H9 (cell line): ENCODE results near the gene PLCB1. TPM values are rescaled to one million over a fixed set of nuclear protein-coding genes. Genes with fewer than 3 reads are reported as not detected.

Source experiments
- DNase-seq: peaks from one replicate; pipeline ENCODE4 v3.0.0-alpha.2; 2017
- H2AFZ ChIP-seq: one replicate; pipeline ENCODE4 v1.6.1; 2013; ENCODE audit warnings: mild to moderate bottlenecking, low read length, control low read depth, moderate library complexity
- H2AK5ac ChIP-seq: 2 replicates; pipeline ENCODE4 v1.6.1; 2013; ENCODE audit warnings: low read length, control low read depth, mixed read lengths; ENCODE audit not compliant: insufficient read length
- H2BK120ac ChIP-seq: one replicate; pipeline ENCODE4 v1.6.1; 2013; ENCODE audit warnings: low read depth, mild to moderate bottlenecking, low read length, control low read depth, inconsistent platforms; ENCODE audit not compliant: poor library complexity, severe bottlenecking
- H2BK12ac ChIP-seq: 2 replicates; pipeline ENCODE4 v1.6.1; 2013; ENCODE audit warnings: low read length, control low read depth, mixed read lengths, low read depth; ENCODE audit not compliant: insufficient read length
- H2BK15ac ChIP-seq: 2 replicates; pipeline ENCODE4 v1.6.1; 2013; ENCODE audit warnings: low read depth, low read length, control low read depth
- H2BK20ac ChIP-seq: one replicate; pipeline ENCODE4 v1.6.1; 2013; ENCODE audit warnings: low read depth, mild to moderate bottlenecking, low read length, control low read depth, inconsistent platforms; ENCODE audit not compliant: poor library complexity, severe bottlenecking
- H2BK5ac ChIP-seq: 2 replicates; pipeline ENCODE4 v1.6.1; 2013; ENCODE audit warnings: low read length, control low read depth, mixed read lengths; ENCODE audit not compliant: insufficient read length
- H3K14ac ChIP-seq: 2 replicates; pipeline ENCODE4 v1.6.1; 2013; ENCODE audit warnings: low read length, control low read depth; ENCODE audit not compliant: insufficient read depth
- H3K18ac ChIP-seq: 2 replicates; pipeline ENCODE4 v1.6.1; 2013; ENCODE audit warnings: low read depth, mild to moderate bottlenecking, mixed read lengths, low read length, control low read depth; ENCODE audit not compliant: insufficient read length
- H3K23ac ChIP-seq: 2 replicates; pipeline ENCODE4 v1.6.1; 2013; ENCODE audit warnings: low read length, control low read depth, mixed read lengths, low read depth; ENCODE audit not compliant: insufficient read length
- H3K23me2 ChIP-seq: 2 replicates; pipeline ENCODE4 v1.6.1; 2013; ENCODE audit warnings: low read depth, mild to moderate bottlenecking, mixed read lengths, low read length, control low read depth; ENCODE audit not compliant: insufficient read length, poor library complexity, severe bottlenecking
- H3K27ac ChIP-seq: 2 replicates; pipeline ENCODE4 v1.5.1; 2013; ENCODE audit warnings: low read length, control low read depth, mixed read lengths, low read depth; ENCODE audit not compliant: insufficient read length
- H3K27me3 ChIP-seq: 2 replicates; pipeline ENCODE4 v1.6.1; 2013; ENCODE audit warnings: low read length, control low read depth, inconsistent platforms; ENCODE audit not compliant: insufficient read depth
- H3K4ac ChIP-seq: 2 replicates; pipeline ENCODE4 v1.6.1; 2013; ENCODE audit warnings: low read depth, mild to moderate bottlenecking, control low read depth, inconsistent platforms, low read length, moderate library complexity
- H3K4me1 ChIP-seq: 2 replicates; pipeline ENCODE4 v1.6.1; 2013; ENCODE audit warnings: low read length, control low read depth, inconsistent platforms; ENCODE audit not compliant: insufficient read depth
- H3K4me2 ChIP-seq: 2 replicates; pipeline ENCODE4 v1.6.1; 2013; ENCODE audit warnings: low read length, control low read depth, mixed read lengths; ENCODE audit not compliant: insufficient read length, insufficient read depth
- H3K56ac ChIP-seq: 2 replicates; pipeline ENCODE4 v1.6.1; 2013; ENCODE audit warnings: low read depth, mild to moderate bottlenecking, mixed read lengths, low read length, control low read depth; ENCODE audit not compliant: insufficient read length
- H3K79me1 ChIP-seq: 2 replicates; pipeline ENCODE4 v1.6.1; 2013; ENCODE audit warnings: low read depth, mild to moderate bottlenecking, moderate library complexity, low read length, control low read depth, inconsistent platforms; ENCODE audit not compliant: insufficient read depth, poor library complexity, severe bottlenecking
- H3K79me2 ChIP-seq: 2 replicates; pipeline ENCODE4 v1.6.1; 2013; ENCODE audit warnings: low read length, control low read depth, inconsistent platforms; ENCODE audit not compliant: insufficient read depth
- H3K9ac ChIP-seq: 2 replicates; pipeline ENCODE4 v1.6.1; 2013; ENCODE audit warnings: low read length, control low read depth, mixed read lengths; ENCODE audit not compliant: insufficient read length; ENCODE audit errors: extremely low read depth
- H3K9me3 ChIP-seq: one replicate; pipeline ENCODE4 v1.6.1; 2013; ENCODE audit warnings: low read depth, low read length, inconsistent platforms; ENCODE audit not compliant: control insufficient read depth
- H3T11ph ChIP-seq: one replicate; pipeline ENCODE4 v1.6.1; 2013; ENCODE audit warnings: mild to moderate bottlenecking, low read length, control low read depth, inconsistent platforms
- H4K20me1 ChIP-seq: one replicate; pipeline ENCODE4 v1.6.1; 2013; ENCODE audit not compliant: control insufficient read depth, insufficient read length, insufficient read depth
- H4K5ac ChIP-seq: 2 replicates; pipeline ENCODE4 v1.6.1; 2013; ENCODE audit warnings: low read depth, mild to moderate bottlenecking, mixed read lengths, low read length, control low read depth; ENCODE audit not compliant: insufficient read length
- H4K8ac ChIP-seq: replicated peaks from 2 replicates; pipeline ENCODE4 v1.6.1; 2013; ENCODE audit warnings: low read length, control low read depth, mixed read lengths, low read depth; ENCODE audit not compliant: insufficient read length
- H4K91ac ChIP-seq: 2 replicates; pipeline ENCODE4 v1.6.1; 2013; ENCODE audit warnings: low read depth, mild to moderate bottlenecking, moderate library complexity, mixed read lengths, low read length, control low read depth; ENCODE audit not compliant: insufficient read length
- H3K27ac Mint-ChIP-seq, 3 experiments: 2 replicates in 2 of 3; 3 replicates in 1 of 3; pipeline ENCODE4 v1.8.0; 2020 to 2021; ENCODE audit warnings: mixed read lengths in 3 of 3, mild to moderate bottlenecking in 1 of 3, moderate library complexity in 1 of 3
- H3K27me3 Mint-ChIP-seq: 2 replicates; pipeline ENCODE4 v1.8.0; 2021; ENCODE audit warnings: low read depth, mild to moderate bottlenecking, moderate library complexity, mixed read lengths
- H3K36me3 Mint-ChIP-seq, 3 experiments: 2 replicates in 2 of 3; 3 replicates in 1 of 3; pipeline ENCODE4 v1.8.0; 2020 to 2021; ENCODE audit warnings: low read depth in 3 of 3, mixed read lengths in 3 of 3; ENCODE audit not compliant: insufficient read depth in 1 of 3
- H3K4me1 Mint-ChIP-seq, 2 experiments: 2 replicates each; pipeline ENCODE4 v1.8.0; 2020; ENCODE audit warnings: mixed read lengths in 2 of 2
- H3K4me3 Mint-ChIP-seq, 2 experiments: 2 replicates in 1 of 2; 3 replicates in 1 of 2; pipeline ENCODE4 v1.8.0; 2020 to 2021; ENCODE audit warnings: mild to moderate bottlenecking in 2 of 2, mixed read lengths in 2 of 2, moderate library complexity in 1 of 2
- H3K9me3 Mint-ChIP-seq, 2 experiments: 2 replicates in 1 of 2; 3 replicates in 1 of 2; pipeline ENCODE4 v1.8.0; 2020; ENCODE audit warnings: mild to moderate bottlenecking in 2 of 2, mixed read lengths in 2 of 2, moderate library complexity in 1 of 2
- CTCF ChIP-seq: fragments of 200-600 bp; sonication (generic); conservative IDR thresholded peaks from 3 replicates; pipeline ENCODE4 v1.8.0; 2021; ENCODE audit warnings: antibody characterized with exemption, mild to moderate bottlenecking
- WGBS: extraction: QIAGEN DNeasy Blood & Tissue Kit; methylation state at CpG from one replicate; pipeline ENCODE4 v1.1.7; 2013; ENCODE audit warnings: missing lambda C conversion rate, low lambda C conversion rate, mixed read lengths; ENCODE audit not compliant: insufficient read length; ENCODE audit errors: extremely low coverage; 5-methylcytosine and 5-hydroxymethylcytosine counted together
- total RNA-seq: library from RNA; stranded (reverse); gene quantifications from 2 replicates; pipeline ENCODE4 v1.2.1, GENCODE V29; 2021

PLCB1 gene
- total RNA-seq, 1 experiment from 2014 or later = 11.5 TPM

- no peak overlapping the region for H3T11ph ChIP-seq
- Mint-ChIP-seq H3K27ac (no peak overlapping the region), H3K9me3 (peaks cover 0 to 4% of the 10 kb centered on the region in 2 experiments; a peak in 1 of 5 replicates), H3K4me1 (peaks cover 25 to 26% of the 10 kb centered on the region in 2 experiments), H3K4me3 (no peak overlapping the region), H3K36me3 (no peaks in the 10 kb centered on the region), H3K27me3 (peaks cover 28% of the 10 kb centered on the region)
- H3K9me3 ChIP-seq = no peaks in the 10 kb centered on the region
- H4K5ac ChIP-seq = no peak overlapping the region
- H3K79me1 ChIP-seq = no peaks in the 10 kb centered on the region
- no peak overlapping the region for H4K91ac ChIP-seq
- no peak overlapping the region for H2BK12ac ChIP-seq
- peaks cover 8% of the 10 kb centered on the region for H3K4me1 ChIP-seq
- no peak overlapping the region for H3K18ac ChIP-seq
- H3K27me3 ChIP-seq = peaks cover under 1% of the 10 kb centered on the region; the same call in 1 of the 2 replicates
- no peak overlapping the region for H3K4ac ChIP-seq
- H3K4me2 ChIP-seq = no peak overlapping the region
- no peak overlapping the region for H3K23ac ChIP-seq
- no CpG with 5 or more reads among the region's 6 CpGs for WGBS
- H4K8ac ChIP-seq = no peak overlapping the region
- H2AK5ac ChIP-seq = no peak overlapping the region
- no peaks in the 10 kb centered on the region for H4K20me1 ChIP-seq
- H3K56ac ChIP-seq = no peak overlapping the region
- no peak overlapping the region for H2BK120ac ChIP-seq
- no peaks in the 10 kb centered on the region for H3K79me2 ChIP-seq
- H2BK5ac ChIP-seq = no peak overlapping the region
- H2BK20ac ChIP-seq = no peak overlapping the region
- DNase-seq = no peak
- H3K27ac ChIP-seq = no peak overlapping the region
- no peak overlapping the region for H2BK15ac ChIP-seq
- H3K14ac ChIP-seq = no peak overlapping the region
- TF ChIP-seq CTCF = no peak
- no peak overlapping the region for H3K9ac ChIP-seq
- H2AFZ ChIP-seq = no peak overlapping the region
- H3K23me2 ChIP-seq = peaks cover 7% of the 10 kb centered on the region
Observed at GRCh38 chr20:8127553-8128255, 4.4 kb upstream of the PLCB1 start.
